SKM-1 (cell line): ENCODE results near the gene IFITM1.
"Not testable (repeated sequence)": the region's sequence is repeated elsewhere in the genome, so short reads cannot be mapped to it uniquely, and the experiment has no call there.

Experiments
- DNase-seq: peaks from one replicate; lab custom pipeline; 2025; ENCODE audit not compliant: unreplicated experiment; lab: John Stamatoyannopoulos, UW

IFITM1 gene

GRCh38 chr11:282630-283360, 31.0 kb upstream of the IFITM1 start:
- DNase-seq: no peak

GRCh38 chr11:283405-284104, 30.3 kb upstream of the IFITM1 start:
- no peak for DNase-seq

GRCh38 chr11:284105-285020, 29.5 kb upstream of the IFITM1 start:
- DNase-seq: no peak

GRCh38 chr11:285021-285893, 28.6 kb upstream of the IFITM1 start:
- DNase-seq: no peak

GRCh38 chr11:285894-286220, 28.0 kb upstream of the IFITM1 start:
- DNase-seq: no peak

GRCh38 chr11:286977-287820, 26.6 kb upstream of the IFITM1 start:
- DNase-seq: not testable (repeated sequence)

- DNase-seq: no peak
These were observed 25.9 kb upstream of the IFITM1 start for GRCh38 chr11:287821-288477.

- peak; percentile 14 for DNase-seq
These were observed 25.1 kb upstream of the IFITM1 start, which contains the start of gene PGGHG for GRCh38 chr11:288478-289397. Gene PGGHG (plus strand): TSS chr11:289126. CDS start chr11:289817, 691 bp downstream.

- DNase-seq: no peak
These were observed 24.5 kb upstream of the IFITM1 start for GRCh38 chr11:289398-289711.

GRCh38 chr11:289712-290620, 23.9 kb upstream of the IFITM1 start:
- no peak for DNase-seq

- DNase-seq: no peak
These were observed 23.1 kb upstream of the IFITM1 start for GRCh38 chr11:290621-291231.

- DNase-seq: no peak
These were observed 22.3 kb upstream of the IFITM1 start for GRCh38 chr11:291281-292210.

- no peak for DNase-seq
These were observed 21.4 kb upstream of the IFITM1 start for GRCh38 chr11:292211-293121.

GRCh38 chr11:293271-293851, 20.5 kb upstream of the IFITM1 start:
- no peak for DNase-seq
